ENCODE results near the gene MBD5.

The MBD5 gene

GRCh38 chr2:148027822-148028221 is 6.9 kb downstream of the MBD5 start:
- H3K36me3 ChIP-seq (ENCODE audit: insufficient read depth), result no peaks in the 10 kb centered on the region
- H4K20me1 ChIP-seq (ENCODE audit: insufficient read depth), result no peaks in the 10 kb centered on the region
- peaks cover 17% of the 10 kb centered on the region; the same call in 1 of the 2 replicates for H3K79me2 ChIP-seq (ENCODE audit: insufficient read depth, low read depth)
- H3K4me2 ChIP-seq, result no peak overlapping the region
- H3K27me3 ChIP-seq (ENCODE audit: insufficient read depth, low read depth), result no peaks in the 10 kb centered on the region
- H3K27ac ChIP-seq, result no peak overlapping the region
- TF ChIP-seq, protein P1, sequence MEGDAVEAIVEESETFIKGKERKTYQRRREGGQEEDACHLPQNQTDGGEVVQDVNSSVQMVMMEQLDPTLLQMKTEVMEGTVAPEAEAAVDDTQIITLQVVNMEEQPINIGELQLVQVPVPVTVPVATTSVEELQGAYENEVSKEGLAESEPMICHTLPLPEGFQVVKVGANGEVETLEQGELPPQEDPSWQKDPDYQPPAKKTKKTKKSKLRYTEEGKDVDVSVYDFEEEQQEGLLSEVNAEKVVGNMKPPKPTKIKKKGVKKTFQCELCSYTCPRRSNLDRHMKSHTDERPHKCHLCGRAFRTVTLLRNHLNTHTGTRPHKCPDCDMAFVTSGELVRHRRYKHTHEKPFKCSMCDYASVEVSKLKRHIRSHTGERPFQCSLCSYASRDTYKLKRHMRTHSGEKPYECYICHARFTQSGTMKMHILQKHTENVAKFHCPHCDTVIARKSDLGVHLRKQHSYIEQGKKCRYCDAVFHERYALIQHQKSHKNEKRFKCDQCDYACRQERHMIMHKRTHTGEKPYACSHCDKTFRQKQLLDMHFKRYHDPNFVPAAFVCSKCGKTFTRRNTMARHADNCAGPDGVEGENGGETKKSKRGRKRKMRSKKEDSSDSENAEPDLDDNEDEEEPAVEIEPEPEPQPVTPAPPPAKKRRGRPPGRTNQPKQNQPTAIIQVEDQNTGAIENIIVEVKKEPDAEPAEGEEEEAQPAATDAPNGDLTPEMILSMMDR (conservative IDR thresholded peaks at IDR 0.05; ENCODE audit: low read depth, low read length), result no peak
- no peak overlapping the region for H3K4me3 ChIP-seq (IDR thresholded peaks at IDR 0.05; ENCODE audit: insufficient read depth, low read depth, low read length)
- H3K4me1 ChIP-seq (ENCODE audit: low read depth, poor library complexity, severe bottlenecking), result peaks cover 23% of the 10 kb centered on the region
- H2AFZ ChIP-seq (ENCODE audit: low read depth), result no peak overlapping the region
- H3K9ac ChIP-seq, result no peak overlapping the region

- Histone ChIP-seq H3K27me3 (ENCODE audit: insufficient read depth, low read depth) (no peaks in the 10 kb centered on the region), H3K36me3 (ENCODE audit: insufficient read depth) (no peaks in the 10 kb centered on the region), H4K20me1 (ENCODE audit: insufficient read depth) (no peaks in the 10 kb centered on the region), H2AFZ (ENCODE audit: low read depth) (no peak overlapping the region), H3K4me3 (IDR thresholded peaks at IDR 0.05; ENCODE audit: insufficient read depth, low read depth, low read length) (no peak overlapping the region), H3K4me2 (no peak overlapping the region), H3K9ac (no peak overlapping the region), H3K27ac (no peak overlapping the region), H3K4me1 (ENCODE audit: low read depth, poor library complexity, severe bottlenecking) (peaks cover 13% of the 10 kb centered on the region), H3K79me2 (ENCODE audit: insufficient read depth, low read depth) (peaks cover 9% of the 10 kb centered on the region; the same call in 1 of the 2 replicates)
- TF ChIP-seq, protein P1 (conservative IDR thresholded peaks at IDR 0.05; ENCODE audit: low read depth, low read length), result no peak
Measured at GRCh38 chr2:148028781-148029180, 7.9 kb downstream of the MBD5 start.

DNA sequence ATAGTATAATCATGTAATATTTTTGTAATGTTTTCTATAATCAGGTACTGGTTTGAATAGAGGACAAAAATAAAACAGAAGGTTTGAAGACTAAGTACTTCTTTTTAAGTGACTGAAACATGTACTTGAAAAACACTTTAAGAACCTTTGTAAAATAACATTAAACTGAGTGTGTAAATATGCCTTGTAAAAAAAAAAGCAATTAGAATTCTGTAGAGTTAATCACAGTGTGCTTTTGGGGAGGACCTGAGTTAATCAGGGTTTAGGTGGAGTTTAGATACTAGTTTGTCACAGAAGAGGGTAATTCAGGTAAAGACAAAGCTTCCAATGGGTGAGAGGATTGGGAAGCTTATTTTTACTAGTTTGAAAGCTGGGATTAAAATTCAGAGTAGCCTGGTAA is 10.3 kb downstream of the MBD5 start:
- Histone ChIP-seq H2AFZ (ENCODE audit: low read depth) (no peak overlapping the region), H4K20me1 (ENCODE audit: insufficient read depth) (no peaks in the 10 kb centered on the region), H3K4me3 (IDR thresholded peaks at IDR 0.05; ENCODE audit: insufficient read depth, low read depth, low read length) (no peak overlapping the region), H3K27ac (no peak overlapping the region), H3K4me1 (ENCODE audit: low read depth, poor library complexity, severe bottlenecking) (no peaks in the 10 kb centered on the region), H3K27me3 (ENCODE audit: insufficient read depth, low read depth) (no peaks in the 10 kb centered on the region), H3K36me3 (ENCODE audit: insufficient read depth) (no peaks in the 10 kb centered on the region), H3K9ac (no peak overlapping the region), H3K79me2 (ENCODE audit: insufficient read depth, low read depth) (no peaks in the 10 kb centered on the region), H3K4me2 (no peak overlapping the region)
- TF ChIP-seq, protein P1 (conservative IDR thresholded peaks at IDR 0.05; ENCODE audit: low read depth, low read length), result no peak

GRCh38 chr2:148032215-148032614 is 11.3 kb downstream of the MBD5 start:
- no peaks in the 10 kb centered on the region for H3K4me1 ChIP-seq (ENCODE audit: low read depth, poor library complexity, severe bottlenecking)
- H3K9ac ChIP-seq, result no peak overlapping the region
- no peak overlapping the region for H3K4me3 ChIP-seq (IDR thresholded peaks at IDR 0.05; ENCODE audit: insufficient read depth, low read depth, low read length)
- TF ChIP-seq, protein P1 (conservative IDR thresholded peaks at IDR 0.05; ENCODE audit: low read depth, low read length), result no peak
- H3K79me2 ChIP-seq (ENCODE audit: insufficient read depth, low read depth), result no peaks in the 10 kb centered on the region
- H2AFZ ChIP-seq (ENCODE audit: low read depth), result no peak overlapping the region
- no peak overlapping the region for H3K27ac ChIP-seq
- no peaks in the 10 kb centered on the region for H3K36me3 ChIP-seq (ENCODE audit: insufficient read depth)
- no peaks in the 10 kb centered on the region for H3K27me3 ChIP-seq (ENCODE audit: insufficient read depth, low read depth)
- H3K4me2 ChIP-seq, result no peak overlapping the region
- no peaks in the 10 kb centered on the region for H4K20me1 ChIP-seq (ENCODE audit: insufficient read depth)

All from KMS-11 (cell line).